ENCODE results near the gene TIGAR. TPM values are rescaled to one million over a fixed set of nuclear protein-coding genes. Genes with fewer than 3 reads are reported as not detected.

The TIGAR gene
- polyA plus RNA-seq, 1 donor from 2014 or later, result 10.0 TPM

DNA sequence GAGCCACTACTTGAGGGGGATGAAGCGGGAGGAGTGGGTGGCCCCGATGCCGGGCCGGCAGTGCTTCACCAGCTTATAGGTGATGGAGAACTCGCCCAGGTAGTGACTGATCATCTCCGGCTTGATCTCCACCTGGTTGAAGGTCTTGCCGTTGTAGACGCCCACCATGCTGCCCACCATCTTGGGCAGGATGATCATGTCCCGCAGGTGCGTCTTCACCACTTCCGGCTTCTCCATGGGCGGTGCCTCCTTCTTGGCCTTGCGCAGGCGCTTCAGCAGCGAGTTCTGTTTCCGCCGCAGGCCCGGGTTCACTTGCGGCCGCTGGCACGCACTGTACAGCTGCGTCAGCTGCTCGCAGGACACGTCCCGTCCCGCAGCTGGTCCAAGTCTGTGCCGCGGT, 3.4 kb downstream of the TIGAR start:
- no peaks in the 10 kb centered on the region for H3K9me3 ChIP-seq (ENCODE audit: low read length)
- no peaks in the 10 kb centered on the region for H3F3A ChIP-seq (ENCODE audit: insufficient read depth, low read length, poor library complexity, severe bottlenecking)
- peaks cover 10% of the 10 kb centered on the region for H3K79me2 ChIP-seq (replicated peaks; ENCODE audit: insufficient read depth, low read length)
- H2AFZ ChIP-seq (ENCODE audit: low read depth, low read length), result no peak overlapping the region
- no peak overlapping the region for H3K27ac ChIP-seq (ENCODE audit: low read length)
- H3K27me3 ChIP-seq (ENCODE audit: insufficient read depth, low read depth, low read length), result no peaks in the 10 kb centered on the region
- no peak overlapping the region for H3K4me3 ChIP-seq (ENCODE audit: low read length)
- H3K9ac ChIP-seq (ENCODE audit: low read length), result no peak overlapping the region
- no peaks in the 10 kb centered on the region for H3K9me2 ChIP-seq (ENCODE audit: insufficient read depth, low read length)
- no peaks in the 10 kb centered on the region for H4K20me1 ChIP-seq (ENCODE audit: insufficient read depth)
- H3K4me2 ChIP-seq (ENCODE audit: low read length), result no peak overlapping the region
- no peak for TF ChIP-seq POLR2AphosphoS5 (IDR thresholded peaks at IDR 0.05)
- no peak for TF ChIP-seq RAD21 (conservative IDR thresholded peaks at IDR 0.05)
- TF ChIP-seq SMC3 (conservative IDR thresholded peaks at IDR 0.05; ENCODE audit: poor library complexity), result no peak
- TF ChIP-seq EP300 (conservative IDR thresholded peaks at IDR 0.05; ENCODE audit: poor library complexity, severe bottlenecking), result no peak
- no peak for TF ChIP-seq TAF1 (IDR thresholded peaks at IDR 0.05; ENCODE audit: low read depth)
- TF ChIP-seq EZH2 (IDR thresholded peaks at IDR 0.05; ENCODE audit: borderline replicate concordance, insufficient read depth, low read length, poor library complexity, severe bottlenecking), result no peak
- no peak for TF ChIP-seq REST (IDR thresholded peaks at IDR 0.05; ENCODE audit: borderline replicate concordance)
- TF ChIP-seq MXI1 (conservative IDR thresholded peaks at IDR 0.05; ENCODE audit: poor library complexity, severe bottlenecking), result no peak
- TF ChIP-seq, protein P1, sequence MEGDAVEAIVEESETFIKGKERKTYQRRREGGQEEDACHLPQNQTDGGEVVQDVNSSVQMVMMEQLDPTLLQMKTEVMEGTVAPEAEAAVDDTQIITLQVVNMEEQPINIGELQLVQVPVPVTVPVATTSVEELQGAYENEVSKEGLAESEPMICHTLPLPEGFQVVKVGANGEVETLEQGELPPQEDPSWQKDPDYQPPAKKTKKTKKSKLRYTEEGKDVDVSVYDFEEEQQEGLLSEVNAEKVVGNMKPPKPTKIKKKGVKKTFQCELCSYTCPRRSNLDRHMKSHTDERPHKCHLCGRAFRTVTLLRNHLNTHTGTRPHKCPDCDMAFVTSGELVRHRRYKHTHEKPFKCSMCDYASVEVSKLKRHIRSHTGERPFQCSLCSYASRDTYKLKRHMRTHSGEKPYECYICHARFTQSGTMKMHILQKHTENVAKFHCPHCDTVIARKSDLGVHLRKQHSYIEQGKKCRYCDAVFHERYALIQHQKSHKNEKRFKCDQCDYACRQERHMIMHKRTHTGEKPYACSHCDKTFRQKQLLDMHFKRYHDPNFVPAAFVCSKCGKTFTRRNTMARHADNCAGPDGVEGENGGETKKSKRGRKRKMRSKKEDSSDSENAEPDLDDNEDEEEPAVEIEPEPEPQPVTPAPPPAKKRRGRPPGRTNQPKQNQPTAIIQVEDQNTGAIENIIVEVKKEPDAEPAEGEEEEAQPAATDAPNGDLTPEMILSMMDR (IDR thresholded peaks at IDR 0.05; ENCODE audit: poor library complexity, severe bottlenecking), result no peak
- no peaks in the 10 kb centered on the region for H3K36me3 ChIP-seq (ENCODE audit: insufficient read depth, low read length)

DNA sequence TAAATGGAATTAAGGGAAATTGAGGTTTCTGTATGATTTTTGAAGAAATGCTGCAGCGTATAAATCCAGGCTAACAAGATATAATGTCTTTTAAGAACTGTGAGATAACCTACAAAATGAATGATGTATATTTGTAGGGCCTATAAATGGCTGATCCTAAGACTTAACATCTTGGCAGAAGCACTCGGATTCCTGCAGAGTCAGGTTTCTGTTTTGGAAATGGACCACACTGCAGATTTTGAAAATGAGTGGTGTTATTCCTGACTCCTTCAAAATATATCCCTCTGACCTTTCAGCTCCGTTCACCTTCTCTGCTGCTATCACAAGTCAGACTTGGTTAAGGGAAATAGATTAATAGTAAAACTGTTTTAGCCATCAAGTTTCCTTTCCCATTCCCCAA, 5.0 kb downstream of the TIGAR start:
- TF ChIP-seq RAD21 (conservative IDR thresholded peaks at IDR 0.05) (no peak), EP300 (conservative IDR thresholded peaks at IDR 0.05; ENCODE audit: poor library complexity, severe bottlenecking) (no peak)
- Histone ChIP-seq H3K27me3 (ENCODE audit: insufficient read depth, low read depth, low read length) (no peaks in the 10 kb centered on the region), H3F3A (ENCODE audit: insufficient read depth, low read length, poor library complexity, severe bottlenecking) (no peaks in the 10 kb centered on the region), H3K9me3 (ENCODE audit: low read length) (no peaks in the 10 kb centered on the region), H2AFZ (ENCODE audit: low read depth, low read length) (no peak overlapping the region), H3K27ac (ENCODE audit: low read length) (no peak overlapping the region), H3K79me2 (replicated peaks; ENCODE audit: insufficient read depth, low read length) (peaks cover 10% of the 10 kb centered on the region), H3K36me3 (ENCODE audit: insufficient read depth, low read length) (no peaks in the 10 kb centered on the region), H3K4me3 (ENCODE audit: low read length) (no peak overlapping the region), H3K9me2 (ENCODE audit: insufficient read depth, low read length) (no peaks in the 10 kb centered on the region), H4K20me1 (ENCODE audit: insufficient read depth) (no peaks in the 10 kb centered on the region), H3K4me2 (ENCODE audit: low read length) (no peak overlapping the region), H3K9ac (ENCODE audit: low read length) (no peak overlapping the region)

GRCh38 chr12:4327293-4327692, 6.3 kb downstream of the TIGAR start:
- Histone ChIP-seq H3F3A (ENCODE audit: insufficient read depth, low read length, poor library complexity, severe bottlenecking) (no peaks in the 10 kb centered on the region), H3K9ac (ENCODE audit: low read length) (no peak overlapping the region), H3K27me3 (ENCODE audit: insufficient read depth, low read depth, low read length) (no peaks in the 10 kb centered on the region), H3K4me3 (ENCODE audit: low read length) (no peak overlapping the region), H3K9me3 (ENCODE audit: low read length) (no peaks in the 10 kb centered on the region), H4K20me1 (ENCODE audit: insufficient read depth) (no peaks in the 10 kb centered on the region), H3K79me2 (replicated peaks; ENCODE audit: insufficient read depth, low read length) (peaks cover 7% of the 10 kb centered on the region), H3K9me2 (ENCODE audit: insufficient read depth, low read length) (no peaks in the 10 kb centered on the region), H3K27ac (ENCODE audit: low read length) (no peak overlapping the region), H2AFZ (ENCODE audit: low read depth, low read length) (no peak overlapping the region), H3K36me3 (ENCODE audit: insufficient read depth, low read length) (no peaks in the 10 kb centered on the region), H3K4me2 (ENCODE audit: low read length) (no peak overlapping the region)
- TF ChIP-seq EP300 (conservative IDR thresholded peaks at IDR 0.05; ENCODE audit: poor library complexity, severe bottlenecking) (no peak), RAD21 (conservative IDR thresholded peaks at IDR 0.05) (no peak), TAF1 (IDR thresholded peaks at IDR 0.05; ENCODE audit: low read depth) (no peak), SMC3 (conservative IDR thresholded peaks at IDR 0.05; ENCODE audit: poor library complexity) (no peak), EZH2 (IDR thresholded peaks at IDR 0.05; ENCODE audit: borderline replicate concordance, insufficient read depth, low read length, poor library complexity, severe bottlenecking) (no peak), MXI1 (conservative IDR thresholded peaks at IDR 0.05; ENCODE audit: poor library complexity, severe bottlenecking) (no peak), REST (IDR thresholded peaks at IDR 0.05; ENCODE audit: borderline replicate concordance) (no peak), POLR2AphosphoS5 (IDR thresholded peaks at IDR 0.05) (no peak)
- TF ChIP-seq, protein P1 (IDR thresholded peaks at IDR 0.05; ENCODE audit: poor library complexity, severe bottlenecking), result no peak
